HG03571 (cell line): Measurements from ENCODE around the gene GNAZ.

ENCODE experiments used
- ATAC-seq: cut with Tn5 transposase; IDR thresholded peaks from one replicate; pipeline ENCODE4 v1.9.1; 2021; ENCODE audit not compliant: unreplicated experiment

GNAZ gene

DNA sequence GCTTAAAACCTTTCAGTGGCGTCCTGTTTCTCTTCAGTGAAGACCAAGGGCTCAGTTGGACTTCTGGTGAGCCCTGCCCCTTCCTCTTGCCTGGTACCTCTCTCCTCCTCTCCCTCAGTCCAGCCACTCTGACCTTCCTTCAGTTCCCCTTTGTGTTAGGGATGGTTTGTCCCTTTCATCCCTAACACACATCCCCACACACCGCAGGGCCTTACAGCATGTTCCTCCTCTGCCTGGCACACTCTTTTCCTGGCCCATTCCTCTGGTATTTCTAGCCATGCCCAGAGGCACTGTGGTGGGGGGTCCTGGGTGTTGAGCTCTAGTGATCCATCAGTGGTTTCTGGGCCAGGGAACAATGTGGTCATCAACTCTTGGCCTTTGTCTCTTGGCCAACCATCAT is 21.4 kb downstream of the GNAZ start:
- ATAC-seq: no peak

DNA sequence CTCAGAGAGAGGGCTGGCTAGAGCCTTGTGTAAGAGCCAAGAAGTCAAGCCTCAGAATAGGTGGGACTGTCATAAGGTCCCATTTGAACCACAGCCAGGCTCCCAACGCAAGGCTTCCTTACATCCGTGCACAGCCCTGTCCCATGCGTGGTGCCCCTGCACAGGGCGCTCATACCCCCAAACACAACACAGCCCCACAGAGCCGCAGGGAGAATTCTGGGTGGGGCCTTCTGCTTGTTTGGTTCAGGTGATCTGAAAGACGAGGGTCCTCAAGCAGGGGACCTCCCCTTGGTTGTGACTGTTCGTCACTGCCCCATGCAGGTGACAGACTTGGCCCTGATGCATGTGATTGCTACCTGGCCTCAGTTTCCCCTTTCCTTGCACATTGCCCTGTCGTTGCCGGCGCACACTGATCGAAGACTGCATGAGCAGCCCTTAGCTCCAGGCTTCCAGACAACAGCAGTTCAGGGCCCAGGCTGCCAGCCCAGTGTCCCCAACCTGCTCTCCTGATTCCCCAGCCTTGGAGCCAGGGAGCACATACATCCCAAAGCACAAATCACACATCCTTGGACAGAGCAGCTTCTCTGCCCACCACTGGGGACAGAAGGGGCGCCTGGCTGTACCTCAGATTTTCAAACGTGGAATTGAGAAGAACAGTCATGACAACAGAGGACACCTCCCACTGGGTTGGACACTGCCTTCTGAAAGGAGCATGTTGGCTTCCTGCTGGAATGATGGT is 22.1 kb downstream of the GNAZ start:
- ATAC-seq: no peak

DNA sequence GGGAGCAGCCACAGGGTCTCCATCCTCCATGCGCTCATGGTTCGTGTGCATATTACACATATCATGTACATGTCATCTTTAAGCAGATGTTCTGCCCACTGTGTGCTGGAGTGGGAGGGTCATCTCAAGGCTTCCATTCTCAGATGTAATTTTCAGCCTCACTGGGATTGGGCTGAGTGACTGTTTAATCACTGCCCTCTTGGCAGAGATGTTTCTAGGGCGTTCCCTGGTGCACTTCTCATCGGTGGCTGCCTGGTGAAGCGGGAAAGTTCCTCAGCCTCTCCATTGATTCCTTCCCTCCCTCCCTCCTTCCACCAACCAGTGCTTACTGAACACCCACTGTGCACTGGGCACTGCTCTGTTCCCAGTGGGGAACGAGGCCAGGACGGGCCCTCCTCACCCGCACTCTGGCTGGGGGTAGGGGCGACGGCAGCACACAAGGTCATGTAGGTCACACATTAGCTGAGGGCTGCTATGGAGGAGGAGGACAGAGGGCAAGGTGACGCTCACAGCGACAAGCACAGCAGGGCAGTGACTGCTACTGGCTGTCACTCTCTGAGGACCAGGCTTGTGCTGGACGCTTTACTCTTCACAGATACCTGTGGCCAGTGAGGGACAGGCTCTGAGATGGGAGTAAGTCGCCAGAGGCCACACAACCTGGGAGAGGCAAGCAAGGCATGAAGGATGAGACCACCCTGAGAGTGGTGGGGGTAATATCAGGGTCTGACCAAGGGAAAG is 22.9 kb downstream of the GNAZ start:
- ATAC-seq: no peak

GRCh38 chr22:23094260-23094659 is 23.9 kb downstream of the GNAZ start:
- no peak for ATAC-seq

GRCh38 chr22:23094695-23095681 is 24.7 kb downstream of the GNAZ start:
- no peak for ATAC-seq

DNA sequence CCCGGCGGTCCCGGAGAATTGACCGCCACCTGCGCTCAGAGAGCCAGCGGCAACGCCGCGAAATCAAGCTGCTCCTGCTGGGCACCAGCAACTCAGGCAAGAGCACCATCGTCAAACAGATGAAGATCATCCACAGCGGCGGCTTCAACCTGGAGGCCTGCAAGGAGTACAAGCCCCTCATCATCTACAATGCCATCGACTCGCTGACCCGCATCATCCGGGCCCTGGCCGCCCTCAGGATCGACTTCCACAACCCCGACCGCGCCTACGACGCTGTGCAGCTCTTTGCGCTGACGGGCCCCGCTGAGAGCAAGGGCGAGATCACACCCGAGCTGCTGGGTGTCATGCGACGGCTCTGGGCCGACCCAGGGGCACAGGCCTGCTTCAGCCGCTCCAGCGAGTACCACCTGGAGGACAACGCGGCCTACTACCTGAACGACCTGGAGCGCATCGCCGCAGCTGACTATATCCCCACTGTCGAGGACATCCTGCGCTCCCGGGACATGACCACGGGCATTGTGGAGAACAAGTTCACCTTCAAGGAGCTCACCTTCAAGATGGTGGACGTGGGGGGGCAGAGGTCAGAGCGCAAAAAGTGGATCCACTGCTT is 25.5 kb downstream of the GNAZ start:
- no peak for ATAC-seq

DNA sequence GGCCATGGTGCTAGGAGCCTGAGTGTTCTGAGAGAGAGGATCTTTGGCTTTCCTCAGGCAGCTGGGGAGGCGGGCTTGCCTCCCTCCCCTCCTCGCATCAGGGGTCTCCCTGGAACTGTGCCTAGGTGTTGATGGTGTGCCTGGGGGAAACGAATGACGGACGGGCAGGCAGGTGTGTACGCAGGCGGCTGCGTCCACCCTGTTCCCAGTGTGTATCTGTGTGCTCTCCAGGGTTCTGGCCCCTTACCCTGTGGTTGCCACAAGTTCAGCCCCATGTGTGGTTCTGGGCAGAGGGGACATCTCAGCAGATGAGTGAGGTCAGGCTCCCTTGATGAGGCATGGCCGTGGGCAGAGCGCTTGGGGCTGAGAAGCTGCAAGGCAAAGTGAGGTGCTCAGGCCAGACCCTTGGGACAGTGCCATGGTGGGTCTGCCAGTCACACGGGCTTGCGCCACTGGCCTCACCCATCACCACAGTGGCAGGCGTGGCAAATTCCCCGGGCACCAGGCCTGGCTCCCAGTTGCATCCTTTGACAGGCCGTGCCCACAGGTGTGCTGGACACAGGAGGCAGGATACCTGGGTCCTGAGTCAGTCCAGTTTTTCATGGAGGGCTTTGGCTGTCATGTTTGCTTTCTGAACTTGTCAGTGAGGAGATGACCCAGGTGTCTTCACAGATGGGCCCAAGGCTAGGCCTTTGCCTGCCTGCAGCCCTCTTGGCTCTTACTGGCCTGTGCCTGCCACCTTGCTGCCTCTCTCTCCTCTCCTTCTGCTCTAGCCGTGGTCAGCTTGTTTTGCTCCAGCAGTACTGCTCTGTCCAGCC is 27.3 kb downstream of the GNAZ start:
- ATAC-seq: no peak

DNA sequence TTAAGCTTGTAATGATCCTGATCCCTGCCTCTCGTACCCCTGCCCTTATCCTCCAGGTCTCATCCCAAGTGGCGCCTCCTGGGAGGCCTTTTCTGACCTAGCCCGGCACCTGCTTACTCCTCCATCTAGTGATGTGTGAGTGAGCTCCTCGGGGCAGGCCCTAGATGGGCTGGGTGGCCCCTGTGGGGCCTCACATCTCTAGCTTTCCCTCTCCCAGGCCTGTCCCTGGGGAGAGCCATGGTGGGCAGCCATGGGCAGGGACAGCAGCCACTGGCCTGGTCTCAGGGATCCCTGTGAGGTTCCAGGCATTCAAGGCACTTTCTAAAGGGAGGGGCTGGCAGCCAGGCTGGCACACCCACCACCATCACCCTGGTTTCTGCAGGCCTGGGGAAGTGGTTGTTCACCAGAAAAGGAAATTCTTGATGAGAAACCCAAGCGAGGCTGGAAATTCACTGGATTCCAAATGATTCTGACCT is 27.9 kb downstream of the GNAZ start:
- ATAC-seq: no peak

GRCh38 chr22:23098718-23099530 is 28.6 kb downstream of the GNAZ start:
- ATAC-seq: no peak

- no peak for ATAC-seq
These were observed 29.1 kb downstream of the GNAZ start for GRCh38 chr22:23099531-23099804.

DNA sequence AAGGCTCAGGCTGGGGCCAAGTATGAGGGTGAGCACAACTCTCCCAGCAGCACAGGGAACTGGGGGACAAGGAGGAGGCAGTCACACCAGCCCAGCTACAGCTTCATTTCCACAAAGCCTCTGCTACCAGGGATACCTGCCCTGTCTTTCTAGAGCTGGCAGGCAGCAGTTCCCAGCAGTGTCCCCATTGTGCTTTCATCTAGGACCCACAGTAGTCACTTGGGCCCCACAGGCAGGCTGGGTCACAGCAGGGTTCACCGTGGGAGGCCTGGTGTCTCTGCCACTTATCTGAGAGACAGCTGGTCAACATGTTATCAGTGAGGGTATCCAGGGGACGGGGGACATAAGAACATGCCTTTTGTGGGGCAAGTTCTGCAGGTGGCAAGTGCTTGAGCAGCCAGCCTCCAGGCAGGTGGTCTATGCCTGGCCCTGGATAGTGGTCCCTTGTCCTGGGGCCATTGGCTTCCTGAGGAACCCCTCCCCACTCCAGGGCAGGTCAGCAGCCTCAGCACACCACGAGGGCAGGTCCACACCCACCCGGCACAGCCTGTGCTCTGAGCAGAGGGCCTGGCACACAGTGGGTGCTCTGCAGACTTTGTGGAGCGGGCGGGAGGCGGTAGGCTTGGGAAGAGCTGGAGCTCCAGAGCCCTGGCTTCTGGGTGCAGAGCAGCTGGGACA is 29.9 kb downstream of the GNAZ start:
- ATAC-seq: no peak

GRCh38 chr22:23101524-23101923 is 31.2 kb downstream of the GNAZ start:
- ATAC-seq: no peak

DNA sequence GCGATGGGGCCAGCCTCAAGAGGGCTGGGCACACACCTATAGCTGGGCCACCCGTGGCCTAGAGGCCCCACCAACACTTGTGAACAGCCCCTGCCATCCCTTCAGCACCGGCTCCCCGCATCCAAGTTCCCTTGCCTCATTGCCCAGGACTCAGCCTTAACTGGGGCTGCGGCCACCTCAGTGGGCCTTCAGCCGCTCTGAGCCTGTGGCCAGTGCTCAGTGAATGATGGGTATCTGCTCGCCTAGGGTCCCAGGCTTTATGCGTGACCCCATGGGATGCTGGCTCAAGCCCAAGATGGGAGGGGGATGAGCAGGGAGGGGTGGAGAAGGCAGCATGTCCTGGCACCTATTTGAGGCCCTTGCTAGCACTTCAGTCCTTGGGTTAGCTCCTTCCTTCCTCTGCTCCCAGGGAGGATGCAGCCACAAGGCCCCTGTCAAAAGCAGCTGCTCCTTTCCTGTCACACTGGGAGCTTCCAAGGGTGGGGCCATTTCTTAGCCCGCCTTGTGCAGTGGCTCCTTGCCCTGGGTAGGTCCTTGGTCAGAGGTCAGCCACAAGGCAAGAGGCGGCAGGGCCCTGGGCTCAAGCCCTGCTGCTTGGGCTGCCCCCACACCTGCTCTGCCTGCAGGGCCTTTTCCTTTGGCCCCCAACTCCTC is 31.8 kb downstream of the GNAZ start:
- ATAC-seq: no peak

DNA sequence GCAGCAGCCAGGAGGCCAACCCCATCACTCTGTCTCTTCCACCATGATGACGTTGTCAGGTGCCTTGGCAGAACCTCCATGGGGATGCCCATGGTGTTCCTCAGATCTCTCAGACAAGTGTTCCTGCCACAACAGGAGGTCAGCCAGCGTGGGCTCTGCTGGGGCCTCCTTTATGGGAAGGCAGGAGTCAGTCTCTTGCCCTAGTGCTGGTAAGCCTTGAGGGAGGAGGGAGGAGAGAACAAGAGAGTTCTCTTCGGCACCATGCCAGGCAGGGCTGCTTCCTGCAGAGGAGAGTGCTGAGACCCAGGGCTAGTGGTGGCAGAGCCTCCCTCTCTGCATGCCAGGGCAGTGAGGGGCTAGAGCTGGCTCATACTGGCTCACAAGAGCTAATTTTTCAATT is 32.5 kb downstream of the GNAZ start:
- no peak for ATAC-seq

GRCh38 chr22:23103199-23103954 is 33.1 kb downstream of the GNAZ start:
- no peak for ATAC-seq

GRCh38 chr22:23104187-23104971 is 34.1 kb downstream of the GNAZ start:
- no peak for ATAC-seq

DNA sequence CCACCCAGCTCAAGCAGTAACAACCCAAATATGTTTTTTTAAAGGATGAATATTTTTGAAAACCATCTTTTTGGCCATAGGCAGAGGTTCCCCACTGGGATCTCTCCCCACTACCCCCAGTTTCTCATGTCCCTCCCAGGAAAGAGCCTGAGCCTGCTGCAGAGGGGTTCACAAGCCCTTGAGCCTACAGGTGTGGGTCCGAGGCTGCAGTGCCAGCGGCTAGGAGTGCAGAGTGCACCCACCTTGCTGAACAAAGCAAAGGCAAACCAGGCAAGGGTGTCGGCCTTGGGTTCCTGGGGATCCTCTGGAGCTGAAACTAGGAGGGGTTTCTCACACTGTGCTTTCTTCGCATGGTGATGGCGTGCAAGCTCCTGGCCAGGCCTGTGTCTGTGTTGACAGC is 35.0 kb downstream of the GNAZ start:
- no peak for ATAC-seq
